Mesothelial cell of epicardium (in vitro differentiated cells): ENCODE results near the gene TOMM20. TPM values are rescaled to one million over a fixed set of nuclear protein-coding genes. Genes with fewer than 3 reads are reported as not detected.
A peak's percentile ranks its signal among the peaks of the same experiment; 100 is the strongest.

Experiments used
- DNase-seq, 2 experiments: peaks; one replicate each; pipeline ENCODE4 v3.0.0; 2021; ENCODE audit warnings: low spot score in 2 of 2; ENCODE audit not compliant: unreplicated experiment in 2 of 2
- H3K27ac Mint-ChIP-seq: 2 replicates; pipeline ENCODE4 v1.8.0; 2021; ENCODE audit warnings: mixed read lengths
- H3K27me3 Mint-ChIP-seq: 2 replicates; pipeline ENCODE4 v1.8.0; 2021; ENCODE audit warnings: low read depth, mixed read lengths
- H3K36me3 Mint-ChIP-seq: 2 replicates; pipeline ENCODE4 v1.8.0; 2021; ENCODE audit warnings: mixed read lengths
- H3K4me1 Mint-ChIP-seq: 2 replicates; pipeline ENCODE4 v1.8.0; 2021; ENCODE audit warnings: mixed read lengths
- H3K4me3 Mint-ChIP-seq: 2 replicates; pipeline ENCODE4 v1.8.0; 2021; ENCODE audit warnings: mild to moderate bottlenecking, moderate library complexity, mixed read lengths
- H3K9me3 Mint-ChIP-seq: 2 replicates; pipeline ENCODE4 v1.8.0; 2021; ENCODE audit warnings: mixed read lengths
- CTCF ChIP-seq: fragments of 200-600 bp; sonication (generic); IDR thresholded peaks from one replicate; pipeline ENCODE4 v1.5.0; 2021; ENCODE audit warnings: antibody characterized with exemption; ENCODE audit not compliant: unreplicated experiment
- total RNA-seq: library from RNA; stranded (reverse); gene quantifications from 3 replicates; pipeline ENCODE4 v1.2.1, GENCODE V29; 2021

TOMM20 gene
- total RNA-seq, 1 donor from 2014 or later, result 166 TPM

- H3K27me3 Mint-ChIP-seq, result no peaks in the 10 kb centered on the region
- H3K27ac Mint-ChIP-seq, result no peak overlapping the region
- no peak for DNase-seq
- no peak overlapping the region for H3K4me3 Mint-ChIP-seq
- TF ChIP-seq CTCF, result no peak
- H3K4me1 Mint-ChIP-seq, result peaks cover 3% of the 10 kb centered on the region
- H3K9me3 Mint-ChIP-seq, result no peaks in the 10 kb centered on the region
- H3K36me3 Mint-ChIP-seq, result peaks cover 33% of the 10 kb centered on the region
Measured at GRCh38 chr1:235133086-235133485, 4.4 kb upstream of the TOMM20 start.

GRCh38 chr1:235131961-235132360, 3.3 kb upstream of the TOMM20 start:
- Mint-ChIP-seq H3K36me3 (peaks cover 26% of the 10 kb centered on the region), H3K27me3 (no peaks in the 10 kb centered on the region), H3K27ac (no peak overlapping the region), H3K9me3 (no peaks in the 10 kb centered on the region), H3K4me1 (peaks cover 11% of the 10 kb centered on the region), H3K4me3 (no peak overlapping the region)
- no peak for DNase-seq
- no peak for TF ChIP-seq CTCF

- H3K4me3 Mint-ChIP-seq, result no peak overlapping the region
- H3K36me3 Mint-ChIP-seq, result peaks cover 22% of the 10 kb centered on the region
- TF ChIP-seq CTCF, result no peak
- no peak overlapping the region for H3K27ac Mint-ChIP-seq
- H3K4me1 Mint-ChIP-seq, result peaks cover 15% of the 10 kb centered on the region
- H3K27me3 Mint-ChIP-seq, result no peaks in the 10 kb centered on the region
- H3K9me3 Mint-ChIP-seq, result no peaks in the 10 kb centered on the region
- DNase-seq, result no peak
Measured at GRCh38 chr1:235130766-235131270, 2.2 kb upstream of the TOMM20 start.

- no peaks in the 10 kb centered on the region for H3K9me3 Mint-ChIP-seq
- no peak for TF ChIP-seq CTCF
- H3K36me3 Mint-ChIP-seq, result peaks cover 17% of the 10 kb centered on the region
- peaks cover 15% of the 10 kb centered on the region for H3K4me1 Mint-ChIP-seq
- DNase-seq, result no peak
- H3K27me3 Mint-ChIP-seq, result no peaks in the 10 kb centered on the region
- H3K27ac Mint-ChIP-seq, result peak overlapping the region; percentile 66
- no peak overlapping the region for H3K4me3 Mint-ChIP-seq
Measured at GRCh38 chr1:235129774-235130570, 1.3 kb upstream of the TOMM20 start.

- Mint-ChIP-seq H3K4me3 (peak overlapping the region; percentile 97), H3K4me1 (peaks cover 20% of the 10 kb centered on the region), H3K27ac (peak overlapping the region; percentile 99), H3K36me3 (peaks cover 13% of the 10 kb centered on the region), H3K9me3 (no peaks in the 10 kb centered on the region), H3K27me3 (no peaks in the 10 kb centered on the region)
- no peak for TF ChIP-seq CTCF
- no peak for DNase-seq
Measured at GRCh38 chr1:235127732-235128455, 743 bp downstream of the TOMM20 start.
